Trophoblast cell (in vitro differentiated cells and primary cell): ENCODE data around the gene ZNF23.

Experiments
- DNase-seq, 2 donors: peaks; one replicate each; pipeline ENCODE4 v3.0.0-alpha.2; 2016
- H2AFZ ChIP-seq: 2 replicates; pipeline ENCODE4 v1.6.1; 2013; ENCODE audit warnings: low read length, moderate library complexity, mild to moderate bottlenecking; ENCODE audit not compliant: insufficient read depth, poor library complexity
- H2AK5ac ChIP-seq: 2 replicates; pipeline ENCODE4 v1.6.1; 2013; ENCODE audit warnings: mild to moderate bottlenecking, low read length
- H2BK120ac ChIP-seq: 2 replicates; pipeline ENCODE4 v1.6.1; 2013; ENCODE audit warnings: low read length, mild to moderate bottlenecking, moderate library complexity; ENCODE audit not compliant: insufficient read depth, poor library complexity
- H2BK12ac ChIP-seq: 2 replicates; pipeline ENCODE4 v1.6.1; 2013; ENCODE audit warnings: mild to moderate bottlenecking, low read length, moderate library complexity
- H2BK5ac ChIP-seq: 2 replicates; pipeline ENCODE4 v1.6.1; 2013; ENCODE audit warnings: low read length, low read depth, moderate library complexity, mild to moderate bottlenecking; ENCODE audit not compliant: poor library complexity
- H3K14ac ChIP-seq: 2 replicates; pipeline ENCODE4 v1.6.1; 2013; ENCODE audit warnings: mild to moderate bottlenecking, low read length
- H3K18ac ChIP-seq: 2 replicates; pipeline ENCODE4 v1.6.1; 2013; ENCODE audit warnings: mild to moderate bottlenecking, low read length
- H3K23ac ChIP-seq: 2 replicates; pipeline ENCODE4 v1.6.1; 2013; ENCODE audit warnings: low read length
- H3K27ac ChIP-seq: 2 replicates; pipeline ENCODE4 v1.5.1; 2013; ENCODE audit warnings: low read depth, mild to moderate bottlenecking, inconsistent platforms, low read length, moderate library complexity
- H3K27me3 ChIP-seq: 2 replicates; pipeline ENCODE4 v1.6.1; 2013; ENCODE audit warnings: inconsistent platforms, mild to moderate bottlenecking, low read length, moderate library complexity; ENCODE audit not compliant: insufficient read depth
- H3K36me3 ChIP-seq, 2 experiments: 1 replicate in 1 of 2; 2 replicates in 1 of 2; pipeline ENCODE4 v1.6.1; 2013; ENCODE audit warnings: low read length in 2 of 2, mild to moderate bottlenecking in 2 of 2, moderate library complexity in 1 of 2; ENCODE audit not compliant: insufficient read depth in 2 of 2, control insufficient read depth in 1 of 2
- H3K4ac ChIP-seq: 2 replicates; pipeline ENCODE4 v1.6.1; 2013; ENCODE audit warnings: low read depth, mild to moderate bottlenecking, low read length, moderate library complexity
- H3K4me1 ChIP-seq, 2 experiments: 1 replicate in 1 of 2; 2 replicates in 1 of 2; pipeline ENCODE4 v1.6.1; 2013; ENCODE audit warnings: low read length in 2 of 2, mild to moderate bottlenecking in 2 of 2, moderate library complexity in 1 of 2; ENCODE audit not compliant: insufficient read depth in 2 of 2, control insufficient read depth in 1 of 2
- H3K4me2 ChIP-seq: 2 replicates; pipeline ENCODE4 v1.6.1; 2013; ENCODE audit warnings: inconsistent platforms, mild to moderate bottlenecking, low read length, moderate library complexity
- H3K4me3 ChIP-seq: 2 replicates; pipeline ENCODE4 v1.5.1; 2013; ENCODE audit warnings: mild to moderate bottlenecking, low read depth, low read length, inconsistent platforms
- H3K79me1 ChIP-seq: one replicate; pipeline ENCODE4 v1.6.1; 2013; ENCODE audit warnings: low read length
- H3K79me2 ChIP-seq: 2 replicates; pipeline ENCODE4 v1.6.1; 2013; ENCODE audit warnings: low read length, mild to moderate bottlenecking; ENCODE audit not compliant: control insufficient read depth, insufficient read depth, poor library complexity
- H3K9ac ChIP-seq: 2 replicates; pipeline ENCODE4 v1.6.1; 2013; ENCODE audit warnings: mild to moderate bottlenecking, low read length
- H3K9me3 ChIP-seq: 2 replicates; pipeline ENCODE4 v1.6.1; 2013; ENCODE audit warnings: low read depth, mild to moderate bottlenecking, control low read depth, inconsistent platforms, low read length; ENCODE audit not compliant: insufficient read depth
- H4K12ac ChIP-seq: 2 replicates; pipeline ENCODE4 v1.6.1; 2013; ENCODE audit warnings: low read depth, mild to moderate bottlenecking, low read length, moderate library complexity
- H4K8ac ChIP-seq: 2 replicates; pipeline ENCODE4 v1.6.1; 2013; ENCODE audit warnings: low read depth, mild to moderate bottlenecking, low read length, moderate library complexity
- H4K91ac ChIP-seq: one replicate; pipeline ENCODE4 v1.6.1; 2013; ENCODE audit warnings: low read depth, mild to moderate bottlenecking, low read length, moderate library complexity
- WGBS: extraction: QIAGEN DNeasy Blood & Tissue Kit; methylation state at CpG from one replicate; pipeline ENCODE4 v1.1.7; 2013; ENCODE audit warnings: missing lambda C conversion rate; ENCODE audit not compliant: insufficient read length, insufficient coverage; ENCODE audit errors: extremely low coverage; 5-methylcytosine and 5-hydroxymethylcytosine counted together

ZNF23 gene

DNA sequence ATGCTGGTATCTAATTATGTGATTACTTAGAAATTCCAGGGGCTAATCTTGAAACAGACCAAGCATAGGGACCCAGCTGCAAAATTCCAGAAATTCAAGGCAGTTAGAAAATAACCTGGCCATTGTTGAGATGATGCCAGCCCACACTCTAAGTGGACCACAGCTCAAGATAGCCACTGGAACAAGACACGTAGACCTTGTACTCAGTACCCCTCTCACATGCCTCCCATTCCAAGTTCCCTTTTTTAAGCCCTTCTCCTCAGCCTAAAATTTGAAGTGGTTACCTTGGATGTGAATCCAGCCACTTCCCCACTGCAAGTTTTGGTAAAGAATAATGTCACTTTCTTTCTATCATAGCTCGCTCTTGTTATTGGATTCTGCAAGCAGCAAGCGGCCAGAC, 31.2 kb upstream of the ZNF23 start:
- no peaks in the 10 kb centered on the region for H3K4me1 ChIP-seq
- H3K9ac ChIP-seq: no peak overlapping the region
- WGBS: no CpG with 5 or more reads among the region's 3 CpGs
- H4K8ac ChIP-seq: no peak overlapping the region
- no peak overlapping the region for H2AK5ac ChIP-seq
- no peak overlapping the region for H3K14ac ChIP-seq
- no peak overlapping the region for H3K4me2 ChIP-seq
- peak; percentile 7 to 45 for DNase-seq
- no peaks in the 10 kb centered on the region for H3K79me2 ChIP-seq
- H2BK5ac ChIP-seq: no peak overlapping the region
- H3K27me3 ChIP-seq: no peaks in the 10 kb centered on the region
- no peak overlapping the region for H4K91ac ChIP-seq
- H3K23ac ChIP-seq: no peak overlapping the region
- no peak overlapping the region for H3K4ac ChIP-seq
- H4K12ac ChIP-seq: no peak overlapping the region
- no peak overlapping the region for H3K18ac ChIP-seq
- H2BK12ac ChIP-seq: no peak overlapping the region
- no peaks in the 10 kb centered on the region for H3K36me3 ChIP-seq
- H3K27ac ChIP-seq: no peak overlapping the region
- no peaks in the 10 kb centered on the region for H3K9me3 ChIP-seq
- no peak overlapping the region for H2BK120ac ChIP-seq
- H2AFZ ChIP-seq: no peak overlapping the region
- no peak overlapping the region for H3K4me3 ChIP-seq
- no peaks in the 10 kb centered on the region for H3K79me1 ChIP-seq

- Histone ChIP-seq H3K9me3 (no peaks in the 10 kb centered on the region), H4K91ac (no peak overlapping the region), H3K79me2 (no peaks in the 10 kb centered on the region), H4K12ac (no peak overlapping the region), H3K36me3 (no peaks in the 10 kb centered on the region), H4K8ac (no peak overlapping the region), H3K4me2 (no peak overlapping the region), H3K27me3 (no peaks in the 10 kb centered on the region), H3K4ac (no peak overlapping the region), H3K4me1 (no peaks in the 10 kb centered on the region), H3K27ac (no peak overlapping the region), H3K4me3 (no peak overlapping the region), H3K79me1 (no peaks in the 10 kb centered on the region), H2BK12ac (no peak overlapping the region), H2BK120ac (no peak overlapping the region), H3K23ac (no peak overlapping the region), H3K9ac (no peak overlapping the region), H3K18ac (no peak overlapping the region), H2AFZ (no peak overlapping the region), H3K14ac (no peak overlapping the region), H2BK5ac (no peak overlapping the region), H2AK5ac (no peak overlapping the region)
- no peak for DNase-seq
- WGBS: no CpG with 5 or more reads among the region's 2 CpGs
Observed at GRCh38 chr16:71492786-71493185, 30.7 kb upstream of the ZNF23 start.

- no peak for DNase-seq
- no peak overlapping the region for H4K8ac ChIP-seq
- no peak overlapping the region for H2AK5ac ChIP-seq
- no peak overlapping the region for H4K12ac ChIP-seq
- H2BK12ac ChIP-seq: no peak overlapping the region
- H3K4me3 ChIP-seq: no peak overlapping the region
- no peaks in the 10 kb centered on the region for H3K9me3 ChIP-seq
- H3K27ac ChIP-seq: no peak overlapping the region
- H2BK5ac ChIP-seq: no peak overlapping the region
- H3K9ac ChIP-seq: no peak overlapping the region
- no peaks in the 10 kb centered on the region for H3K79me1 ChIP-seq
- WGBS: no CpG with 5 or more reads among the region's 3 CpGs
- H3K14ac ChIP-seq: no peak overlapping the region
- no peaks in the 10 kb centered on the region for H3K36me3 ChIP-seq
- H2BK120ac ChIP-seq: no peak overlapping the region
- no peaks in the 10 kb centered on the region for H3K27me3 ChIP-seq
- H3K18ac ChIP-seq: no peak overlapping the region
- no peak overlapping the region for H3K4ac ChIP-seq
- no peaks in the 10 kb centered on the region for H3K4me1 ChIP-seq
- no peak overlapping the region for H3K4me2 ChIP-seq
- H4K91ac ChIP-seq: no peak overlapping the region
- H3K79me2 ChIP-seq: no peaks in the 10 kb centered on the region
- H2AFZ ChIP-seq: no peak overlapping the region
- H3K23ac ChIP-seq: no peak overlapping the region
Observed at GRCh38 chr16:71491054-71491453, 29.0 kb upstream of the ZNF23 start.

DNA sequence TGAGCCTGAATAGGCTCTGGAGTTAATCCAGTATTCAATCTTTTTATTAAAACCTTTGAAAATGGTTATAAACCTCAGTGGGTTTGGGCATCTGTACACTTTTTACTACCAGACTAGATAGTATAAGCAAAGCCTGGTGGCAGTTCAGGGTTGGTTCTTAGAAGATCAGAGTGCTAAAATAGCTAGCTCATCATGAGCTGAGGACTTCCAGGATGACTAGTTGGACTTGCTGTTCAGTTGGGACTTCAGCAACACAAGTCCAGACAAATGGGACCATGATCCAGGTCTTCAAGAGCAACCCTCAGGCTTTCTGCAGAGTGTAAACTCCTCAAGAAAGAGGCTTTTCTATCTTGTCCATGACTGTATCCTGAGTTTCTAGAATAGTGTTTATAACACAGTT, 28.3 kb upstream of the ZNF23 start:
- H3K36me3 ChIP-seq: no peaks in the 10 kb centered on the region
- no peak overlapping the region for H3K18ac ChIP-seq
- DNase-seq: no peak
- no peak overlapping the region for H4K12ac ChIP-seq
- H3K4ac ChIP-seq: no peak overlapping the region
- H3K79me1 ChIP-seq: no peaks in the 10 kb centered on the region
- no peak overlapping the region for H2AFZ ChIP-seq
- H4K8ac ChIP-seq: no peak overlapping the region
- no peak overlapping the region for H2AK5ac ChIP-seq
- no peaks in the 10 kb centered on the region for H3K79me2 ChIP-seq
- H3K27me3 ChIP-seq: no peaks in the 10 kb centered on the region
- H3K4me2 ChIP-seq: no peak overlapping the region
- no peak overlapping the region for H3K9ac ChIP-seq
- H2BK120ac ChIP-seq: no peak overlapping the region
- H2BK5ac ChIP-seq: no peak overlapping the region
- H3K4me1 ChIP-seq: no peaks in the 10 kb centered on the region
- no peaks in the 10 kb centered on the region for H3K9me3 ChIP-seq
- no peak overlapping the region for H3K4me3 ChIP-seq
- no peak overlapping the region for H3K14ac ChIP-seq
- H3K23ac ChIP-seq: no peak overlapping the region
- H4K91ac ChIP-seq: no peak overlapping the region
- no peak overlapping the region for H3K27ac ChIP-seq
- H2BK12ac ChIP-seq: no peak overlapping the region

DNA sequence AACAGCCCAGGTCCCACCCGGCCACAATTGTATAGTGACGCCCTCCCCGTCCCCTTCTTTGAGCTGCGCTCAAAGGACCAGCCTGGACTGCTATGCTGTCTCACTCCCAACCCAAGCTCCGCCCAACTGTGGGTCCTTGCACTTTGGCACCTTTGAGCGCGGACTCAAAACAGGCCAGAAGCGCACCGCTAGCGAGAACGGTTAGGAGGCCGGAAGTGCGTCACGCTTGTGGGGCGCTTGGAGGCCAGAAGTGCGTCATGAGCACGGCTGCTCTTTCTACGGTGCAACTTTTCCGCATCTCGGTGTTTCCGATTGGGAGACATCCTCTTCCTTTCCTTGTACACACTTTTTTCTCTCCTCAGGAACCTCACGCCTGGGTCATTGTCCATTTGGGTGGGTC, 27.1 kb upstream of the ZNF23 start, which contains the start of gene ZNF19:
TSS of gene ZNF19 (minus strand) at position 203 of the 400 bp plus-strand sequence. CDS start 7,210 bp downstream, outside the sequence.
- H3K27ac ChIP-seq: no peak within 1 kb of the TSS
- H3K4me3 ChIP-seq: no peak within 1 kb of the TSS
- WGBS: no CpG with 5 or more reads among the region's 22 CpGs
- H3K4me1 ChIP-seq: no peaks in the 10 kb centered on the region
- no peak within 1 kb of the TSS for H4K91ac ChIP-seq
- no peak within 1 kb of the TSS for H2BK12ac ChIP-seq
- H3K79me2 ChIP-seq: peaks cover 2% of the 10 kb centered on the region
- H3K4ac ChIP-seq: no peak within 1 kb of the TSS
- no peak within 1 kb of the TSS for H2BK120ac ChIP-seq
- H3K79me1 ChIP-seq: peaks cover 3% of the 10 kb centered on the region
- H2AK5ac ChIP-seq: no peak within 1 kb of the TSS
- H3K9ac ChIP-seq: no peak within 1 kb of the TSS
- no peak within 1 kb of the TSS for H4K8ac ChIP-seq
- no peak within 1 kb of the TSS for H4K12ac ChIP-seq
- DNase-seq: no peak
- no peaks in the 10 kb centered on the region for H3K9me3 ChIP-seq
- no peak within 1 kb of the TSS for H2AFZ ChIP-seq
- H2BK5ac ChIP-seq: no peak within 1 kb of the TSS
- H3K23ac ChIP-seq: no peak within 1 kb of the TSS
- H3K18ac ChIP-seq: no peak within 1 kb of the TSS
- H3K36me3 ChIP-seq: no peaks in the 10 kb centered on the region
- no peaks in the 10 kb centered on the region for H3K27me3 ChIP-seq
- H3K4me2 ChIP-seq: no peak within 1 kb of the TSS
- no peak within 1 kb of the TSS for H3K14ac ChIP-seq
